Stimulated activated memory B cell treated with anti-CD40 and anti-IgM and Interleukin-4, amounts not matched to agents 10 μg/mL and 1 μg/mL and 100 μg/mL, for 72 hours (primary cell): ENCODE data around the gene AGMAT.

ENCODE experiments used
- ATAC-seq: fragments of 150-1000 bp; cut with Tn5 transposase; 2 replicates; pipeline ENCODE4 v1.10.0; 2021
- H3K27ac Mint-ChIP-seq: one replicate; pipeline ENCODE4 v1.8.0; 2022; ENCODE audit warnings: mild to moderate bottlenecking, mixed read lengths
- H3K27me3 Mint-ChIP-seq: one replicate; pipeline ENCODE4 v1.8.0; 2022; ENCODE audit warnings: mixed read lengths
- H3K36me3 Mint-ChIP-seq: one replicate; pipeline ENCODE4 v1.8.0; 2022; ENCODE audit warnings: mixed read lengths
- H3K4me1 Mint-ChIP-seq: one replicate; pipeline ENCODE4 v1.8.0; 2022; ENCODE audit warnings: mixed read lengths
- H3K4me3 Mint-ChIP-seq: one replicate; pipeline ENCODE4 v1.8.0; 2022; ENCODE audit warnings: mild to moderate bottlenecking, moderate library complexity, mixed read lengths
- H3K9me3 Mint-ChIP-seq: one replicate; pipeline ENCODE4 v1.8.0; 2022; ENCODE audit warnings: mixed read lengths

The AGMAT gene, protein sequence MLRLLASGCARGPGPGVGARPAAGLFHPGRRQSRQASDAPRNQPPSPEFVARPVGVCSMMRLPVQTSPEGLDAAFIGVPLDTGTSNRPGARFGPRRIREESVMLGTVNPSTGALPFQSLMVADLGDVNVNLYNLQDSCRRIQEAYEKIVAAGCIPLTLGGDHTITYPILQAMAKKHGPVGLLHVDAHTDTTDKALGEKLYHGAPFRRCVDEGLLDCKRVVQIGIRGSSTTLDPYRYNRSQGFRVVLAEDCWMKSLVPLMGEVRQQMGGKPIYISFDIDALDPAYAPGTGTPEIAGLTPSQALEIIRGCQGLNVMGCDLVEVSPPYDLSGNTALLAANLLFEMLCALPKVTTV

DNA sequence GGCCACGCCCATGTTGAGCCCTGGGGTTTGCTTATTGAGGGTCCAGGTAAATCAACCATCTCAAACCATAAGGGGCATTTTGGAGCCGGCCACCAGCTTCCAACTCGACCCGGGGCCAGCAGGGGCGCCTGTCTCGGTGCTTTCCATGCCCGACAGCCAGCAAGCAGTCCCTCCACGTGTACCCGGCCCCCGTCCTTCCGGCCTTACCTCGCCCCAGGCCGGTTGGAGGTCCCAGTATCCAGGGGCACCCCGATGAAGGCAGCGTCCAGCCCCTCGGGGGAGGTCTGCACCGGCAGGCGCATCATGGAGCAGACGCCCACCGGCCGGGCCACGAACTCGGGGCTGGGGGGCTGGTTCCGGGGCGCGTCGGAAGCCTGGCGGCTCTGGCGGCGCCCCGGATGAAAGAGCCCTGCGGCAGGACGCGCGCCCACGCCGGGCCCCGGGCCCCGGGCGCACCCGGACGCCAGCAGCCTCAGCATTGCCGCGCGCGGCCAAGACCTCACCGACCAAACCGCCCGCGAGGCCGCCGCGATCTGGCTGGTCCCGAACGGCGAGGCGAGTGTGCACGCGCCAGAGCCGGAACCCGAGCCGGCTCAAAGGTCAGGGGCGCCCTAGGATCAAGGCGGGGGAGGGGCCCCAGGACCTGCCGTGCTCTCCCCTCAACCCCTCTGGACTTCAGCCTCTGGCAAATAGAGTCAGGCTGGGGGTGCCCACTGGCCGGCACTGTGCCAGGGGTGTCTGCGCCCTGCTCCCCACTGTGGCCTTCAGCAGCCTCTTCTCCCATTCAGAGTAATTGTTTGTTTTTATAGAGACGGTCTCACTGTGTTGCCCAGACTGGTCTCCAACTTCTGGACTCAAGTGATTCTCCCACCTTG is at the start of gene AGMAT:
TSS of gene AGMAT (minus strand) at position 563 of the 875 bp plus-strand sequence. CDS start at position 479, 84 bp downstream.
- ATAC-seq = peak; percentile 89
- peaks cover 18% of the 10 kb centered on the region for H3K4me1 Mint-ChIP-seq
- no peaks in the 10 kb centered on the region for H3K27me3 Mint-ChIP-seq
- peak within 1 kb of the TSS; percentile 87 for H3K27ac Mint-ChIP-seq
- H3K9me3 Mint-ChIP-seq = no peaks in the 10 kb centered on the region
- peak within 1 kb of the TSS; percentile 89 for H3K4me3 Mint-ChIP-seq
- H3K36me3 Mint-ChIP-seq = peaks cover 18% of the 10 kb centered on the region

DNA sequence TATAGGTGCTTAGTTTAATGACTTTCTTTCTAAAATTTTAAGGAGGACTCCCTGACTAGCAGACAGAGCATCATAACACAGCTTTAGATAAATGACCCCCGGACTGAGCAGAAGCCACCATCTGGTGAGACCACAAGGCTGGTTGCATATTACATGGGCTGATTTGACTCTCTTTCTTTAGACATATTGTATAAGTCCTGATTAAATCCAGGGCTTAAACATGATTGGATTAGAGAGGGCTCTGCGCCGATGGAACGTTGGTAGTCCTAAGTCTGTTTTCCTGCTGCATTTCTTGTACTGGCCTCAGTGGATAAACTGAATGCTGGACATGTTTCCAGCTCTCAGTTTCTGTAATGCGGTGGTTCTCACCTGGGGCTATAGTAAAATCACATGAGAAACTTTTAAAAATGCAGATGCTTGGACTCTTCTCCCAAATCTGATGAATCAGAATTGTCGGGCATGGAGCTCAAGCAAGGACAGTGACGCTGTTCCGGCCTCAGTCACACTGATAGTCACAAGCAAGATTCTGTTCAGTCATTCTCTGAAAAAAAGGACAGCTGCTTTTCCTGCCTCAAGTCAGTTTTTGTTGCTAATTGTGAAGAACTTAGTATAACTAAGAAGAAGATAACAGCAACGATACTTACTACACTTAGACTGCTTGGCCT is 49.0 kb upstream of the AGMAT start:
- H3K27ac Mint-ChIP-seq = no peak overlapping the region
- no peaks in the 10 kb centered on the region for H3K9me3 Mint-ChIP-seq
- H3K27me3 Mint-ChIP-seq = no peaks in the 10 kb centered on the region
- peaks cover 51% of the 10 kb centered on the region for H3K36me3 Mint-ChIP-seq
- no peak for ATAC-seq
- H3K4me3 Mint-ChIP-seq = no peak overlapping the region
- peaks cover 2% of the 10 kb centered on the region for H3K4me1 Mint-ChIP-seq

DNA sequence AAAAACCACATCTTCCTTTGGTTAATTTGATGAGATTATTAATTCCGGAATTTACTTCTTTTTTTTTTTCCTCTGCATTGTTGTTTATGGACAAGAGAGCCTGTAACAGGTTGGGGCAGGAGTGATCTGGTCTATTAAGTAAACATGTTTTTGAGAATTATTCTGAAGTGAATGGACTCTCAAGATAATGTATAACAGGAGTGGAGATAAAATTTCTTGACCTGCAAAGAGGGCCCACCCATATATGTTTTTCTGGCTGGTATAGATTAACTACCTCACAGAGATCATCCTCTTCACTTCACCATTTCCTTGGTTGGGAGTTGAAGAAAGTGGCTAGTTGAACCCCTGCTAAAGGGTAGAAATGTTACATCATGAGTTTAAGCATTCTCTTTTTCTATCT is 43.2 kb upstream of the AGMAT start:
- peaks cover 51% of the 10 kb centered on the region for H3K4me1 Mint-ChIP-seq
- H3K27ac Mint-ChIP-seq = peak overlapping the region; percentile 81
- no peak for ATAC-seq
- no peaks in the 10 kb centered on the region for H3K9me3 Mint-ChIP-seq
- no peaks in the 10 kb centered on the region for H3K27me3 Mint-ChIP-seq
- H3K36me3 Mint-ChIP-seq = peaks cover 32% of the 10 kb centered on the region
- peak overlapping the region; percentile 36 for H3K4me3 Mint-ChIP-seq

DNA sequence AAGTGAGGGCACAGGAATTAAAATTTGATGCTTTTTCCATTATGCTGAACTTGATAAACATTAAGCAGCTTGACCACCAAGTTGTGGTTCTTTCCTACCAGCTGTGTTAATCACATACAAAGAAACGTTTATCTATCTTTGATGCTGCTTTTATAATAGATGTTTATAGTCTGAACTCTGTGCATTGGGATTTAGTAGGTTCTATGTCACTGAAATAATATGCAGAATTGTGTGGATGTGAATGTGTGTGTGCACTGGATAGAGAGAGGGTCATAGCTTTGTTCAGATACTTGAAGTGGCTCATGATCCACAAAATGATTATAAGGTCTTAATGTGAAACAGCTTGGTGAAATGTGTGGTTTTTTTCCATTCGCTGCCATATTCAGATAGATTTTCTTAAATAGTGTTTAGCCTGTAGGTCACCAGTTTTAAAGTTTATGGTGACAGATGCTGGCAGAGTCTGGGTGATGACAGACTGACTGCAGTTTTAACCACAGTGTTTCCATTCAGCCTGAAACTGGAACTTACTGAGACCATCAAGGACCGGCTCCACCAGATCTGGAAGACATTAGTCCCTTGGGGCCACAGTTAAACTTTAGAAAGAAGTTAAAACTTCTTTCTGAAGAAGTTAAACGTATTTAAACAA is 42.6 kb upstream of the AGMAT start:
- ATAC-seq = peak; percentile 94
- peaks cover 32% of the 10 kb centered on the region for H3K36me3 Mint-ChIP-seq
- H3K4me1 Mint-ChIP-seq = peaks cover 56% of the 10 kb centered on the region
- no peaks in the 10 kb centered on the region for H3K9me3 Mint-ChIP-seq
- peak overlapping the region; percentile 36 for H3K4me3 Mint-ChIP-seq
- H3K27ac Mint-ChIP-seq = peak overlapping the region; percentile 81
- no peaks in the 10 kb centered on the region for H3K27me3 Mint-ChIP-seq

DNA sequence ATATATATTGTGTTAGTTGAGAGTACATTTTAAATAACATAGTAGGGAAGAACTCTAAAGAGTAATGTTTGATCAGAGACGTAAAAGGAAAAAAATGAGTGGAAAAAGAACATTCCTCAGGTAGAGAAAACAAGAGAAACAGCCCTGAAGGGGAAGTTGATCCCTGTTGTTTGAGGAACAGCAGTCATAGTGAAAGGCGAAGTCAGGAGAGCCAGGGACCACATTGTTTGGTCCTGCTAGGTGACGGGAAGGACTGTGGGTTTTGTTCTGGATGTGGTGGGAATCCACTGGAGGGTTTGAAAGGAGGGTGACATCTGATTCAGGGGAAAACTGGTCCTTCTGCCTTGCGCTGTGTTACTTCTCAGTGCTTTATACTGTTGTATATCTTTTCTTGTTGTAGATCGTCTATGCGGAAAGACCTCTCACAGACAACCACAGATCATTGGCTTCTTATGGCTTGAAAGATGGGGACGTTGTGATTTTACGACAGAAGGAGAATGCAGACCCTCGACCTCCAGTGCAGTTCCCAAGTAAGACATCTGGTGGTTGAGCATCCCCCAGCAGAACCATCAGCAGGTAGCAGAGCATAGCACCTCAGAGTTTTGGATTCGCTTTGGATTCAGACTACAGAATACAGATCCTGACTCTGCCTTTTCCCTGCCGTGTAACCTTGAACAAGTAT is 41.6 kb upstream of the AGMAT start:
- H3K9me3 Mint-ChIP-seq = no peaks in the 10 kb centered on the region
- H3K4me3 Mint-ChIP-seq = no peak overlapping the region
- no peaks in the 10 kb centered on the region for H3K27me3 Mint-ChIP-seq
- peak overlapping the region; percentile 81 for H3K27ac Mint-ChIP-seq
- peaks cover 27% of the 10 kb centered on the region for H3K36me3 Mint-ChIP-seq
- ATAC-seq = no peak
- peaks cover 67% of the 10 kb centered on the region for H3K4me1 Mint-ChIP-seq

DNA sequence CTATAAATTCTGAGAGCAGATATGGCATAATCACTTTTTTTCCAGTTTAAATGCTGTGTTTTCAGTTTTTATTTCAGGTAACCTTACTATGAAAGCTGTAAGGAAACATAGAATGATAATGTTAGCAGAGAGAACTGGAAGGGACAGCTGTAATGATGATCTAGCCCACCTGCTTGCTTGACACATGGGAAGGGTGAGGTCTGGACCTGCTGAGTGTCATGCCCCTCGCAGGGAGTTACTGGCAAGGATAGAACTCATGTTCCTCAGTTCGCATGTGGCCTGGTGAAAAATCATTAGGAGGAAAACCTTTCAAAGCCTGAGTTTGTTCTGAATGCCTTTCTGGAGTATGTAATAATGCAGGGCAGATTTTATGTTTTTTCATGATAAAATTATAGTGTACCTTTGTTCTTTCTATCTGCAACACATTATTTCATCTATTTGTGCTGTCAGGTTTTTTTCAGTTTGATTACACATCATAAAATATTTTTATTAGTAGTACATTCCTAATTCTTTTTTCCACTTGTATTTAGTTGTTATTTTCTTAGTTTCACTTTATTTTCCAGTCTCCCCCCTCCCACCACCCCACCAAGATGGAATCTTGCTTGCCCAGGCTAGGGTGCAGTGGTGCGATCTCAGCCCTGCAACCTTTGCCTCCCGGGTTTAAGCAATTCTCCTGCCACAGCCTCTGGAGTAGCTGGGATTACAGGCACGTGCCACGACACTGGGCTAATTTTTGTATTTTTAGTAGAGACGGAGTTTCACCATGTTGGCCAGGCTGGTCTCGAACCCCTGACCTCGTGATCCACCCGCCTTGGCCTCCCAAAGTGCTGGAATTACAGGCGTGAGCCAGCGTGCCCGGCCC is 40.4 kb upstream of the AGMAT start:
- no peak overlapping the region for H3K4me3 Mint-ChIP-seq
- H3K9me3 Mint-ChIP-seq = no peaks in the 10 kb centered on the region
- no peak overlapping the region for H3K27ac Mint-ChIP-seq
- no peaks in the 10 kb centered on the region for H3K27me3 Mint-ChIP-seq
- peaks cover 19% of the 10 kb centered on the region for H3K36me3 Mint-ChIP-seq
- no peak for ATAC-seq
- peaks cover 78% of the 10 kb centered on the region for H3K4me1 Mint-ChIP-seq

DNA sequence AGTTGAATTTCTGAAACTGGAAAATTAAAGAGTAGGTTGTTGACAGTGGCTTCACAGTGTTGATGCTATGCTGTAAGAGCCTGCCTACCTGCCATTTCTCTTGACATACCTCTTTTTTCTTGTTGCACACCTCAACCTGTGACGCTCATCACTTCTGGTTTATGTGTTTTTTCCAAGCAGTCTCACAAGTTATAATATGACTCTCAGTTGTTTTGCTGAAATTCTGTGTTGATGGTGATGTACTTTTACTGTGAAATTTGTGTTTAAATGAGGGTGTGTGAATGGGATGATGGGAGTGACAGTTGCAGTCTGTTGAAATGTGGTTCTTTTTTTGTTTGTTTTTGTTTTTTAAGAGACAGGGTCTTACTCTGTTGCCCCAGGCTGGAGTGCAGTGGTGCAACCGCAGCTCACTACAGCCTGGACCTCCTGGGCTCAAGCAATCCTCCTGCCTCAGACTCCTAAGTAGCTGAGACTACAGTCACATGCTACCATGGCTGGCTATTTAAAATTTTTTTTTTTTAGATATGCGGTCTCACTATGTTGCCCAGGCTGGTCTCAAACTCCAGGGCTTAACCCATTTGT is 39.4 kb upstream of the AGMAT start:
- no peak for ATAC-seq
- Mint-ChIP-seq H3K27ac (no peak overlapping the region), H3K36me3 (peaks cover 17% of the 10 kb centered on the region), H3K4me3 (peak overlapping the region; percentile 6), H3K27me3 (no peaks in the 10 kb centered on the region), H3K4me1 (peaks cover 81% of the 10 kb centered on the region), H3K9me3 (no peaks in the 10 kb centered on the region)

DNA sequence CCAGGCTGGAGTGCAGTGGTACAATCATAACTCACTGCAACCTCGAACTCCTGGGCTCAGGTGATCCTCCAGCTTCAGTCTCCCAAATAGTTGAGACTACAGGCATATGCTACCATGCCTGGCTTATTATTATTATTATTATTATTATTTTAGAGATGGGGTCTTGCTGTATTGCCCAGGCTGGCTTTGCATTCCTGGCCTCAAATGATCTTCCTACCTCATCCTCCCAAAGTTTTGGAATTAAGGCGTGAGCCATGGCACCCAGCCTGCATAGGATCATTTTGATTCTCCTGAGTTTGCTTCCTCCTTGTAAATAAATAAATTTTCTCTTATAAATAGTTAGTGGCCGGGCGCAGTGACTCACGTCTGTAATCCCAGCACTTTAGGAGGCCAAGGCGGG is 38.6 kb upstream of the AGMAT start:
- H3K27ac Mint-ChIP-seq = no peak overlapping the region
- peaks cover 80% of the 10 kb centered on the region for H3K4me1 Mint-ChIP-seq
- peaks cover 13% of the 10 kb centered on the region for H3K36me3 Mint-ChIP-seq
- ATAC-seq = no peak
- no peaks in the 10 kb centered on the region for H3K27me3 Mint-ChIP-seq
- H3K9me3 Mint-ChIP-seq = no peaks in the 10 kb centered on the region
- no peak overlapping the region for H3K4me3 Mint-ChIP-seq

DNA sequence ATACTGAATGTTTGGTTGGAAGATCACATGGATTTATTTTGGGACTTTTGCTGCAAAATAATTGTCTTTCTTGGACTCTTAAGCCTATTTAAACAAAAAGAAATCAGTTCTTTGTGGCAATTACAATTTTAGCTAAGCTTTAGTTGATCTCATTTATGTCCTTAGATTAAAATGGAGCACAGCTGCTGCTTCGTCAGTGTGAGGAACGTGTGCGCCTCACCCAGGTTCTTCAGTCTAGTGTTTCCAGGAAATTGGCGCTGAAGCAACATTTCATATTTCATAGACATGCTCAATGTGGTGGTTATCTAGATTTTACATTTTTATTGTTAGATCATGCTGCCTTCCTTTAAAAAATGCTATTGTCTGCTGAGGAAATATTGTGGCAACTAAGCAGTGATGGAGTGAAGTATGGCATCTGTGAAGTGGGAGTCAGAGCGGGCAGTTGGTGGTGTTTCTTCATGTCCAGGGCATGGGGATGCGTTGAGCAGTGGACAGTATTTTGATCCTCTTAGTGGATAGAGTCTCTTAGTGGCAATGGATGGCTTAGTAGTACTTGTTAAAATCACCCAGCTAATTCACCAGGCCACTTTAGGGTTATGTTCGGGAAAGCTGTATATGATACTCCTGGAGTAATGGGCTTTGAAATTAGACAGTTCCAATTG is 38.0 kb upstream of the AGMAT start:
- Mint-ChIP-seq H3K27ac (no peak overlapping the region), H3K4me1 (peaks cover 81% of the 10 kb centered on the region), H3K4me3 (no peak overlapping the region), H3K9me3 (no peaks in the 10 kb centered on the region), H3K27me3 (no peaks in the 10 kb centered on the region), H3K36me3 (peaks cover 13% of the 10 kb centered on the region)
- ATAC-seq = no peak

DNA sequence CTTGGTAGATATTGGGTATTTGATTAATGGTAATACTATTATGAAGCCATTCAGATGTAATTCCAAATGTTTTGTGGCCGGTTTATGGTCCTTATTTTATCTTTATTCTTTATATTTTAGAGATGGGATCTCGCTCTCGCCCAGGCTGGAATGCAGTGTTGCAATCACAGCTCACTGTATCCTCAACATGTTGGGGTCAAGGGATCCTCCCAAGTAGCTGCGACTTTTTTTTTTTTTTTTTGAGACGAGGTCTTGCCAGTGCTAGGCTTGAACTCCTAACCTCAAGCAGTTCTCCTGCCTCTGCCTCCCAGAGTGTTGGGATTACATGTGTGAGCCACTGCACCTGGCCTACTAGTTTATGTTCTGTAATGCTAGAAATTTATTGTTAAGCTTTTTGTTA is 37.1 kb upstream of the AGMAT start:
- Mint-ChIP-seq H3K4me1 (peaks cover 72% of the 10 kb centered on the region), H3K27me3 (no peaks in the 10 kb centered on the region), H3K27ac (no peak overlapping the region), H3K9me3 (no peaks in the 10 kb centered on the region), H3K36me3 (peaks cover 13% of the 10 kb centered on the region), H3K4me3 (no peak overlapping the region)
- ATAC-seq = no peak

DNA sequence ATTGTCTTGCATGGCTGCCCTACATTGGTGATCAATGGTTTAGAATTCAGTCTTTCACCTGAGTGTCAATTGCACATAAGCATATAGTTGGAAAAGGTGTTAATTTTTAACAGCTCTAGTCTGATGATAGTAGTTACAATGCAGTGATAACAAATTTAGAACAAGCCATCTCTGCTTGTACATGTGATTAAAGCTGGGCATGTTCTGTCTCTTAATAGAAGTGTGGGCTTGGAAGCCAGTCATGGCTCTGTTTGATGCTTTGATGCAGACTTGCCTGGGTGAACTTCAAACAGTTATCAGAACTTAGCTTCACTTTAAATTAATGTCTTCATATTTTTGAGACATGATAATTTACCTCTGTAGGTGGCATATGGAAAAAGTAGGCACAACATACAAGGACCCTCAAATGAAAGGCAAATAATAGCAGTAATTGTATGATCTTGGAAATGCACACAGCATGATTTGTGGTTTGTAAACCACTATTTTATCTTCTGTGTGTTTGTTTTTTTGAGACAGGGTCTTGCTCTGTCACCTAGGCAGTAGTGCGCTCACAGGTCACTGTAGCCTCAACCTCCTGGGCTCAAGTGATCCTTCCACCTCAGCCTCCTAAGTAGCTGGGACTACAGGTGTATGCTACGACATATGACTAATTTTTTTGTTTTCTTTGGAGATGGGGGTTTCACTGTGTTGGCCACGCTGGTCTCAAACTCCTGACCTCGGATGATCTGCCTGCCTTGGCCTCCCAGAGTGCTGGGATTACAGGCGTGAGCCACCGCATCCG is 36.2 kb upstream of the AGMAT start:
- no peaks in the 10 kb centered on the region for H3K9me3 Mint-ChIP-seq
- H3K36me3 Mint-ChIP-seq = peaks cover 8% of the 10 kb centered on the region
- H3K4me3 Mint-ChIP-seq = no peak overlapping the region
- H3K4me1 Mint-ChIP-seq = peaks cover 72% of the 10 kb centered on the region
- ATAC-seq = no peak
- H3K27me3 Mint-ChIP-seq = no peaks in the 10 kb centered on the region
- H3K27ac Mint-ChIP-seq = peak overlapping the region; percentile 97

DNA sequence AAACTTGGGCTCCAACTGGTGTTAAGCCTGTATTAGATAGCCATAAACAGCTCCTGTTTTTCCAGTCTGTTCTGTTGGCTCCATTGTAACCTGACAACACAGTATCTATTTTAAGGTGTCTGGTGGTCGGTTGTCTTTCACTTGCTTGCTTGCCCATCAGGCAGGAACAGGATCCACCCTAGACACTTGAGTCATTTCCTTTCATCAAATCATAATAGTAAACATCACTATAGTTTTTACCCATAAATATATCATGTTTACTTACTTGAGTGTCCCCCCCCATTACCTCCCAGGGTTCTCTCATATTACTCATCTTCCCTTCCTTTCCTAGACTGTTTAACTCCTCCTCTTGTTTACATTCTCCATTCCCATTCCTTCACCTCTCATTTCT is 35.3 kb upstream of the AGMAT start:
- peak overlapping the region; percentile 97 for H3K27ac Mint-ChIP-seq
- no peak for ATAC-seq
- no peaks in the 10 kb centered on the region for H3K27me3 Mint-ChIP-seq
- H3K9me3 Mint-ChIP-seq = no peaks in the 10 kb centered on the region
- peaks cover 6% of the 10 kb centered on the region for H3K36me3 Mint-ChIP-seq
- peak overlapping the region; percentile 17 for H3K4me3 Mint-ChIP-seq
- H3K4me1 Mint-ChIP-seq = peaks cover 63% of the 10 kb centered on the region
